ENCODE results near the gene PSEN2.
"Not testable (repeated sequence)": the region's sequence is repeated elsewhere in the genome, so short reads cannot be mapped to it uniquely, and the experiment has no call there.

PSEN2 gene

GRCh38 chr1:226837966-226838365 lies 32.5 kb upstream of the PSEN2 start:
- not testable (repeated sequence) for H3K9ac ChIP-seq (ENCODE audit: low read length); H3K79me2 ChIP-seq (ENCODE audit: insufficient read depth, low read length); H3K4me1 ChIP-seq (ENCODE audit: insufficient read depth, low read length, severe bottlenecking); H3K4me3 ChIP-seq (ENCODE audit: low read depth, low read length, poor library complexity, severe bottlenecking); H2AFZ ChIP-seq (ENCODE audit: low read length); H3K9me3 ChIP-seq (ENCODE audit: low read length); H3F3A ChIP-seq (ENCODE audit: insufficient read depth, low read length); H3K27ac ChIP-seq (ENCODE audit: low read depth, low read length, poor library complexity, severe bottlenecking); H3K9me2 ChIP-seq (ENCODE audit: low read depth, low read length); H3K36me3 ChIP-seq (ENCODE audit: insufficient read depth, low read length); H4K20me1 ChIP-seq (ENCODE audit: insufficient read depth, low read length); H3K4me2 ChIP-seq (ENCODE audit: low read length)
- H3K27me3 ChIP-seq (ENCODE audit: insufficient read depth, low read length): peaks cover 18% of the 10 kb centered on the region; the same call in 1 of the 2 replicates

GRCh38 chr1:226838456-226838855 lies 32.0 kb upstream of the PSEN2 start:
- Histone ChIP-seq H3K9me2 (ENCODE audit: low read depth, low read length) (no peaks in the 10 kb centered on the region), H3K9me3 (ENCODE audit: low read length) (no peaks in the 10 kb centered on the region), H3K79me2 (ENCODE audit: insufficient read depth, low read length) (no peaks in the 10 kb centered on the region), H2AFZ (ENCODE audit: low read length) (no peak overlapping the region), H3K4me3 (ENCODE audit: low read depth, low read length, poor library complexity, severe bottlenecking) (no peak overlapping the region), H3F3A (ENCODE audit: insufficient read depth, low read length) (no peaks in the 10 kb centered on the region), H4K20me1 (ENCODE audit: insufficient read depth, low read length) (no peaks in the 10 kb centered on the region), H3K27ac (ENCODE audit: low read depth, low read length, poor library complexity, severe bottlenecking) (no peak overlapping the region), H3K4me2 (ENCODE audit: low read length) (no peak overlapping the region), H3K9ac (ENCODE audit: low read length) (no peak overlapping the region), H3K36me3 (ENCODE audit: insufficient read depth, low read length) (no peaks in the 10 kb centered on the region; the same call in 1 of the 2 replicates), H3K27me3 (ENCODE audit: insufficient read depth, low read length) (peaks cover 13% of the 10 kb centered on the region; the same call in 1 of the 2 replicates), H3K4me1 (ENCODE audit: insufficient read depth, low read length, severe bottlenecking) (no peaks in the 10 kb centered on the region)
- TF ChIP-seq EZH2 (IDR thresholded peaks at IDR 0.05; ENCODE audit: borderline replicate concordance, low read length) (no peak), CTCF (IDR thresholded peaks at IDR 0.05; ENCODE audit: low read length) (no peak)

- no peaks in the 10 kb centered on the region for H3F3A ChIP-seq (ENCODE audit: insufficient read depth, low read length)
- H3K4me3 ChIP-seq (ENCODE audit: low read depth, low read length, poor library complexity, severe bottlenecking): no peak overlapping the region
- no peaks in the 10 kb centered on the region for H3K9me3 ChIP-seq (ENCODE audit: low read length)
- no peak for TF ChIP-seq EZH2 (IDR thresholded peaks at IDR 0.05; ENCODE audit: borderline replicate concordance, low read length)
- TF ChIP-seq CTCF (IDR thresholded peaks at IDR 0.05; ENCODE audit: low read length): no peak
- no peaks in the 10 kb centered on the region for H3K36me3 ChIP-seq (ENCODE audit: insufficient read depth, low read length)
- no peak overlapping the region for H3K4me2 ChIP-seq (ENCODE audit: low read length)
- no peak overlapping the region for H3K27ac ChIP-seq (ENCODE audit: low read depth, low read length, poor library complexity, severe bottlenecking)
- H2AFZ ChIP-seq (ENCODE audit: low read length): no peak overlapping the region
- H4K20me1 ChIP-seq (ENCODE audit: insufficient read depth, low read length): no peaks in the 10 kb centered on the region
- no peak overlapping the region for H3K9ac ChIP-seq (ENCODE audit: low read length)
- H3K27me3 ChIP-seq (ENCODE audit: insufficient read depth, low read length): no peaks in the 10 kb centered on the region
- no peaks in the 10 kb centered on the region for H3K79me2 ChIP-seq (ENCODE audit: insufficient read depth, low read length)
- no peaks in the 10 kb centered on the region for H3K9me2 ChIP-seq (ENCODE audit: low read depth, low read length)
- no peaks in the 10 kb centered on the region for H3K4me1 ChIP-seq (ENCODE audit: insufficient read depth, low read length, severe bottlenecking)
These were observed 24.8 kb upstream of the PSEN2 start for GRCh38 chr1:226845624-226846023.

- Histone ChIP-seq H3K27ac (ENCODE audit: low read depth, low read length, poor library complexity, severe bottlenecking) (no peak overlapping the region), H3K36me3 (ENCODE audit: insufficient read depth, low read length) (no peaks in the 10 kb centered on the region), H3K9me2 (ENCODE audit: low read depth, low read length) (no peaks in the 10 kb centered on the region), H2AFZ (ENCODE audit: low read length) (no peak overlapping the region), H4K20me1 (ENCODE audit: insufficient read depth, low read length) (no peaks in the 10 kb centered on the region), H3K9ac (ENCODE audit: low read length) (no peak overlapping the region), H3K9me3 (ENCODE audit: low read length) (no peaks in the 10 kb centered on the region), H3K79me2 (ENCODE audit: insufficient read depth, low read length) (no peaks in the 10 kb centered on the region), H3K4me3 (ENCODE audit: low read depth, low read length, poor library complexity, severe bottlenecking) (no peak overlapping the region), H3K4me2 (ENCODE audit: low read length) (no peak overlapping the region), H3F3A (ENCODE audit: insufficient read depth, low read length) (no peaks in the 10 kb centered on the region), H3K27me3 (ENCODE audit: insufficient read depth, low read length) (no peaks in the 10 kb centered on the region), H3K4me1 (ENCODE audit: insufficient read depth, low read length, severe bottlenecking) (no peaks in the 10 kb centered on the region)
- no peak for TF ChIP-seq EZH2 (IDR thresholded peaks at IDR 0.05; ENCODE audit: borderline replicate concordance, low read length)
- TF ChIP-seq CTCF (IDR thresholded peaks at IDR 0.05; ENCODE audit: low read length): no peak
These were observed 23.6 kb upstream of the PSEN2 start for GRCh38 chr1:226846786-226847185.

- not testable (repeated sequence) for H3K27me3 ChIP-seq (ENCODE audit: insufficient read depth, low read length); H3K36me3 ChIP-seq (ENCODE audit: insufficient read depth, low read length); H3K9ac ChIP-seq (ENCODE audit: low read length); H3K79me2 ChIP-seq (ENCODE audit: insufficient read depth, low read length); H3K4me2 ChIP-seq (ENCODE audit: low read length); H3K4me3 ChIP-seq (ENCODE audit: low read depth, low read length, poor library complexity, severe bottlenecking); H3K9me2 ChIP-seq (ENCODE audit: low read depth, low read length); H3K9me3 ChIP-seq (ENCODE audit: low read length); H3K27ac ChIP-seq (ENCODE audit: low read depth, low read length, poor library complexity, severe bottlenecking); H4K20me1 ChIP-seq (ENCODE audit: insufficient read depth, low read length); H3K4me1 ChIP-seq (ENCODE audit: insufficient read depth, low read length, severe bottlenecking); H3F3A ChIP-seq (ENCODE audit: insufficient read depth, low read length); H2AFZ ChIP-seq (ENCODE audit: low read length)
These were observed 15.9 kb upstream of the PSEN2 start for GRCh38 chr1:226854548-226854947.
